Activated T-cell treated with anti-CD3 and anti-CD28 coated beads, Interleukin-2, amount 50 U/mL, for 1 hour (primary cell): ENCODE data around the gene C2orf92.

Experiments used
- DNase-seq: peaks from one replicate; pipeline ENCODE4 v3.0.0-alpha.2; 2020

Gene C2orf92

DNA sequence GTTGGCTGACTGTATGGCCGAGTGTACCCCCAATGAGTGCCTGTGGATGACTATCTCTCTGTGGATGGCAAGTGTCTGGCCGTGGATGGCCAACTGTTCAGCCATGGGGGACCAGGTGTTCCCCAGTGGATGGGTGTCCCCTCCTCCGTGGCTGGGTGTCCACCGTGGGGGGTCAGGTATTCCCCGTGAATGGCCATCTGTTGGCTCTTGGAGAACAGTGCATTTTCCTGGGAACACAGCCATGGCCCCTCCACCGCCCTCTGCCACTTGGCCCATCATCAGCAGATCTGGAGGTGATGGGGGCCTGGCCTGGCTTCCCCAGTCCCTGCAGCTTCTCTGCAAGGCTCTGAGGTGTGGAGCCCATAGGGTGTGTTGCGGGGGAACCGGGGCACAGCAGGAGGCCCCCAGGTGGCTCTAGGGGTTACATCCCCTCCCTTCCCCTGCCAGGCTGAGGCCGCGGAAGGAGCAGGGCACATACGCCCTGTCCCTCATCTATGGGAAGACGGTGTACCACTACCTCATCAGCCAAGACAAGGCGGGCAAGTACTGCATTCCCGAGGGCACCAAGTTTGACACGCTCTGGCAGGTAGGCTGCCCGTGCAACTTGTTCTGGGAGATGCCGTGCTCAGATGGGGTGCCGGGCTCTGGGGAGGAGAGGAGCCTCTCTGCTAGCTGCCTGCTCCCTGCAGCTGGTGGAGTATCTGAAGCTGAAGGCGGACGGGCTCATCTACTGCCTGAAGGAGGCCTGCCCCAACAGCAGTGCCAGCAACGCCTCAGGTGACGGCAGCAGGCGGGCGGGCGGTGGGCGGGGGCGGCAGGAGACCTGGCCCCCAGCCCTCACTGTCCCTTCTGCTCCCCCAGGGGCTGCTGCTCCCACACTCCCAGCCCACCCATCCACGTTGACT lies 63.2 kb downstream of the C2orf92 start:
- DNase-seq, result peak; percentile 10

DNA sequence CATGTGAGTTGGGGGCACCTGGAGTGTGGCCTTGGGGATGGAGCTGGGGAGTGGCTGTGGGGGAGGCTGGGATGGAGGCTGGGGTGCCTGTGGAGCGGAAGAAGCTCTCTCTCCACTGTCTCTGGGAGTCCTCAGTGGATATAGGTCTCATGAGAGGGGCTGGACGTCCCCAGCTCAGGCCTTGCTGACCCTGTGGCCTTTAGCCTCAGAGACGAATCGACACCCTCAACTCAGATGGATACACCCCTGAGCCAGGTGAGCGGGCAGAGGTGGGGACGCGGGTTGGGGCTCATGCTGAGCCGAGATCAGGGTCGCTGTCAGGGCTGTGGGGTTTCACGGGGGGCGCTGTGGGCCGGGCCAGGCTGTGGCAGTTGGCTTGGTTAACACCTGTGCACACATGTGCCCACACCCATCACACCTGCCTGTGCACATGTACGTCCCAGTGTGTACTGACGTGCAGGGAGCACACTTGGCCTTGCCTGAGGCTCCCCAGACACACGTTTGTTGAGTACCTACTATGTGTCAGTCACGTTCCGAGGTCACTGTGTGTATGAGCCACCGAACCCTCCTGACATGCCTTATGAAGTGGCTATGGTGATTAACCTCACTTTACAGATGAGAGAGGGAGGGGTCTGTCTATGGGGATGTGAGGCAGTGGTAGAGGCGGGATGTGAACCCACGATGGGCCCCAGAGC lies 64.0 kb downstream of the C2orf92 start:
- DNase-seq, result peak; percentile 16

DNA sequence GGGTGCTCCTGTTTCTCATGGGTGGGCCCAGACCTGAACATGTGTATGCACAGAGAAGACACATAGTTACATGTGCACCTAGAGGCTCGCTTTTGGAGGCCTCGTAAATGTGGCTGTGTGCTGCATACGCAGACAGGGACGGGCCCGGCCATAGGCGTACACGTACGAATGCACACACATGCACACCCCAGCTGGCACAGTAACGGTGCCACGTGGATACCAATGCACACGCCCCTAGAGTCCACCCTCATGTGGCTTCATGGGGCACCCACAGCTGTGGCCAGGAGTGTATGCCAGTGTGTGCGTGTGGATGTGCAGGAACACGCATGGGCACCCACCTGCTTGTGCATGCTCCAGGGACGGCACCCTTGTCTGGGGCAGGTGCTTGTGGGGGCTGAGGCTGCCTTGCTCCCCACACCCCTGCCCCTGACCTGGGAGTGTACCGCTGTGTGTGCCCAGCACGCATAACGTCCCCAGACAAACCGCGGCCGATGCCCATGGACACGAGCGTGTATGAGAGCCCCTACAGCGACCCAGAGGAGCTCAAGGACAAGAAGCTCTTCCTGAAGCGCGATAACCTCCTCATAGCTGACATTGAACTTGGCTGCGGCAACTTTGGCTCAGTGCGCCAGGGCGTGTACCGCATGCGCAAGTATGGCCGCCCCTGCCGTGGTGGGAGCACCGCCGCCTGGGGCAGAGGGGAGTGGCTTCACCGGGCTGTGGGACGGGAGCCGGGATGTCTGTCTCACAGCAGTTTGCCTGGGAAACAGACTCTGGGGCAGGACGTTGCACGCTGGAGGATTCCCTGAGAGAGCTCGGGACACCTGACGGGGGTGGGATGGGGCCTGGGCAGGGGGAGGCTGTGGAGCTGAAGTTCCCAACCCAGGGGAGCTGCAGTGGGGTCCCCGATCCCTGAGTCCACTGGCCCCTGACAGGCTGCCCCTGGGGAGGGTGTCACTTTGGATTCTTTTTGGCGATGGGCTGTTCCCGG lies 64.8 kb downstream of the C2orf92 start:
- peak; percentile 13 for DNase-seq

DNA sequence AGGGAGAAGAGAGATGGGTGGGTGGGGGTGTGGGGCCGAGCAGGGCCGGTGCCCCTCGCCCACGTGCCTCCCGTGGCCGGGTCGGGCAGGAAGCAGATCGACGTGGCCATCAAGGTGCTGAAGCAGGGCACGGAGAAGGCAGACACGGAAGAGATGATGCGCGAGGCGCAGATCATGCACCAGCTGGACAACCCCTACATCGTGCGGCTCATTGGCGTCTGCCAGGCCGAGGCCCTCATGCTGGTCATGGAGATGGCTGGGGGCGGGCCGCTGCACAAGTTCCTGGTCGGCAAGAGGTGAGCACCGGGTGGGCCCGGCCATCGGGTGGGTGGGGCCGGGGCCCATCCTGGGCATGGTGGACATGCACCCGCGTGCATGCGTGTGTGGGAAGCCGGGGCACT lies 65.6 kb downstream of the C2orf92 start:
- peak; percentile 13 for DNase-seq

DNA sequence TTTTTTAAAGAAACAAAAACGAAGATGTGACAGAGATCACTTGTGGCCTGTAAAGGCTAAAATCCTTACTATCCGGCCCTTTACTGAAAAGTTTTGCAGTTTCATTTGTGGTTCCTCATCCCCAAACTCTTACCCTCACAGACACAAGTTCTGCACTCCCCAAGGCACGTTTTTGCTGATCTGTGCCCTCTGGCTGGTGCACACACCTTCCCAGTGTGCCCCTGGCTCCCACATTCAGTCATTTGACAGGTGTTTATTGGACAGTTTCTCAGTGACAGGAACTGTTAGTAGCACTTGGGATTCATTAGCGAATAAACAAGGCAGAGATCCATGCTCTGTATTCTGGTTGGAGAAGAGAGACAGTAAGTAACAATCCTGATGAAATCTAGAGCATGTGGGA lies 66.7 kb downstream of the C2orf92 start:
- DNase-seq, result no peak

DNA sequence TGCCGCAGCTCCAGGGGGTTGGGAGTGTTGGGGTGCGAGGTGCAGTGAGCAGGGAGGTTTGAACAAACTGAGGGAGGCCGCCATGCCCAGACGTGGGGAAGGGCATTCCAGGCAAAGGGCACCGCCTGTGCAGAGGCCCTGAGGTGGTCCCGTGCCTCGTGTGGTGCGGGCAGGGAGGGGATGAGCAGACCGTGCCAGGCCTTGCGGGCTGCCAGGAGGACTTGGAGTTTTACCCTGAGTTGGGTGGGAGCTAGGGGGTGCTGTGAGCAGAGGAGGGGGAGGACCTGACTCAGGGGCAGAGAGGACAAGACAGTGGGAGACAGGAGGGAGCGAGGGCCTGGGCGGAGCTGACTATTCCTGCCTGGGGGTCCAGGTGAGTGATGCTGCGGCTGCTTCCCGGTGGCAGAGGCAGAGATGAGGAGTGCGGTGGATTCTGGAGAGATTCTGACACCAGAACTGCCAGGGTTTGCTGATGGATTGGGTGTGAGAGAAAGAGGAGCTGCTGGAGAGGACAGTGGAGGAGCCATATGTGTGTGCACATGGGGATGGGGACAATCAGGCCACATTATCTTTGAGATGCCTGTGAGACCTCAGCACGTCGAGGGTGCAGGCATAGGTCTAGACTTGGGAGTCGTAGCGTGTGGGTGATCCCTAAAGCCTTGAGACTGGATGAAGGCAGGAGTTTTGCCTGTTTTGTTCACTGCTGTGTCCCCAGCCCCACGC lies 67.3 kb downstream of the C2orf92 start:
- peak; percentile 13 for DNase-seq

DNA sequence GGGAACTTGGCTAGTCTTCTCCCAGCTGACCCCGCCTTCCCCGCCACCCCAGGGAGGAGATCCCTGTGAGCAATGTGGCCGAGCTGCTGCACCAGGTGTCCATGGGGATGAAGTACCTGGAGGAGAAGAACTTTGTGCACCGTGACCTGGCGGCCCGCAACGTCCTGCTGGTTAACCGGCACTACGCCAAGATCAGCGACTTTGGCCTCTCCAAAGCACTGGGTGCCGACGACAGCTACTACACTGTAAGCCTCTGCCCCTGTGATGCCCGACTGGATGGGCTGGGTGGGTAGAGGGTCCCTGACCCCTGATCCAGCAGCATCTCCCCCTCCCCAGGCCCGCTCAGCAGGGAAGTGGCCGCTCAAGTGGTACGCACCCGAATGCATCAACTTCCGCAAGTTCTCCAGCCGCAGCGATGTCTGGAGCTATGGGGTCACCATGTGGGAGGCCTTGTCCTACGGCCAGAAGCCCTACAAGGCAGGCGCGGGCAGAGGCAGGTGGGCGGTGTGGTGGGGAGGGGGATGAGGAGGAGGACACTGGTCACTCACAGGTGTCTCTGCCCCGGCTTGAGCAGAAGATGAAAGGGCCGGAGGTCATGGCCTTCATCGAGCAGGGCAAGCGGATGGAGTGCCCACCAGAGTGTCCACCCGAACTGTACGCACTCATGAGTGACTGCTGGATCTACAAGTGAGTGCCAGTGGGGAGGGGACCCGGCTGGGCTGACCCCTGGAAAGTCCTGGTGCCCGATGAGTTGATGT lies 68.1 kb downstream of the C2orf92 start:
- DNase-seq, result peak; percentile 10

DNA sequence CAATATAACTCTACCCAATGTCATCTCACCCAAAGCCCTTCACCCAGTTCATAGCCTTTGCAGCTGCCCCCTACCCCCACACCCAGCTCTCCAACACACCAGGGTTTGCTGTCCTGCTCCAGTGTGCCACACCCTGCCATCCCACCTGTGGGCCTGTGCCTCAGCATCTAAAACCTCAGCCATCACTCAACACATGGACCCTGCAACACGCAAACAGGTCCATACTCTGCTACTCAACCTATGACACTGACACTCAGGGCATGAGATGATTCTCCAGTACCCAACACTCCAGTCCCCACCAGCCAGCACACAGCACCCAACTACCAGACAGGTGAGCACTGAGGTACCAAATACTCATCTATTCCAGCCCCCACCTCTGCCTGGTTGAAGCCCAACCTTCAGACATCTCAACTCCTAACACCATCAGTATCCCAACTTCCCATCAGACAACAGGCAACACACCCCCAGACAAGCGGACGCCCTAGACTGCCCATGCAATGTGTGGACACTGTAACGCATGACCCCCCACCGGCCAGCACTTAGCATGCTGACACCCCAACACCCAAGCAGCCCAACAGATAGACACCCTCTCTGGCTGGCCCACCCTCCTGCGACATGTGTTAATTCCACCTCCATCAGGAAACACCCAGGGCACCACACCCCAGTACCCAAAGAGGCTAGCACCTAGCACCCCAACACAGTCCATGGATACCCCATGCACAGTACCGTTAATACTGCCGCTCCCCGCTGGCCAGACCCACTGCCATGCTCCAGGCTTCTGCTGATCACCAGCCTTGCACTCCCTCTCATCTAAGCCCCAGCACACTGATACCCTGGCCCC lies 68.9 kb downstream of the C2orf92 start:
- peak; percentile 15 for DNase-seq

DNA sequence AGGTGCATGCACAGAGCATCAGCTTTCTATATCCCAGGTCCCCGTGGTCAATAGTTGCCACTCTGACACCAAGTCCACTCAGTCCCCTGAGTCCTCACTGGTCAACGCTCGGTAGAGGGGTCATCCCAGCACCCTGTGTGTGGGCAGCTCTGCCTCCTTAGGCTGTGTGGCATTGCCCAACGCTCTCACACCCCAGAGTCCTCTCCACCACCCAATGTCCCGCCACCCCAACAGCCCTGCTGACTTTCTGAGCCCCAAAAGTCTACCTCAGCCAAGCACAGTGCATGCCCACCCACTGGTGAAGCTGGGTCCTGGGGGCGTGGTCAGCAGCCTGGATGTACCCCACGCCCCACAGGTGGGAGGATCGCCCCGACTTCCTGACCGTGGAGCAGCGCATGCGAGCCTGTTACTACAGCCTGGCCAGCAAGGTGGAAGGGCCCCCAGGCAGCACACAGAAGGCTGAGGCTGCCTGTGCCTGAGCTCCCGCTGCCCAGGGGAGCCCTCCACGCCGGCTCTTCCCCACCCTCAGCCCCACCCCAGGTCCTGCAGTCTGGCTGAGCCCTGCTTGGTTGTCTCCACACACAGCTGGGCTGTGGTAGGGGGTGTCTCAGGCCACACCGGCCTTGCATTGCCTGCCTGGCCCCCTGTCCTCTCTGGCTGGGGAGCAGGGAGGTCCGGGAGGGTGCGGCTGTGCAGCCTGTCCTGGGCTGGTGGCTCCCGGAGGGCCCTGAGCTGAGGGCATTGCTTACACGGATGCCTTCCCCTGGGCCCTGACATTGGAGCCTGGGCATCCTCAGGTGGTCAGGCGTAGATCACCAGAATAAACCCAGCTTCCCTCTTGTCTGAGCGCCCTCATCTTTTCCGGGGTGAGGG lies 69.7 kb downstream of the C2orf92 start:
- peak; percentile 16 for DNase-seq

DNA sequence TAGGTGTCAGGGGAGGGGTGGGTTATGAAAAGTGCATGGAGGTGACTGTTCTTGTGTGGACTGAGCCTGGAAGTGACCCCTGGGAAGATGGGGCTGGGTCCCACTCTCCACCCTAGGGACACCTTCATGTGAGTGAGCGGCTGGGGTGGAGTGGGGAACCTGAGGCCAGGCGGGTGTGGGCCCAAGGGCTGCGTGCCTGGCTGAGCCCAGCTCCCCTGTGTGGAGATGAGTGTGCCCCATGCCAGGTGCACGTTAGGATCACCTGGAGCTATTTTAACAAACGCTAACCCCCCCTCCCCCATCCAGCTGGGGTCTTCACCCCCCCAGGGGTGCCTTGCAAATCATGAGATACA lies 70.4 kb downstream of the C2orf92 start:
- peak; percentile 18 for DNase-seq

DNA sequence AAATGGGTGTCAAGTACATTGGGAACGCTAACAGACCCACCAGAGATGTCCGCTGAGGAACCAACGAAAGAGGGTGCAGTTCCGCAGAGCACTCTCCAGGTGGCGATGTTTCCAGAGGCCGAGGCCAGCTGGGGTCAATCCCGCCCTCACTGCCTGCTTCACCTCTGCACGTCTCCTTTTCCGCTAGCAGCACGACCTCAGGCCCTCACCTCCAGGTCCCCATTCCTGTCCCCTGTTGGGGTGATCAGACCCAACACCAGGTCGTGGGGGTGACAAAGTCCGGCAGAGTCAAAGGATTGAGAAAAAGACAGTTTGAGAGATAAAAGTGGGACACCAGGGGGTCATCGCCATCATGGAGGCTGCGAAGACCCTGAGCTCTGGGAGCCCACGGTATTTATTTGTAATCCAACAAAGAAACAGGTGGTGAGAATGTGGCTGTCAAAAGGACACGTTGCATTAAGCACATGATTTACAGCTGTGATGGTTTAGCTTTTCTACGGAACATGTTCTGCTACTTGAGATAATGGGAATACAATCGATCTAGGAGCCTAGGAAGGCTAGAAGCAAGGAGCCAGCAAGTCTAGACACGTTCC lies 71.2 kb downstream of the C2orf92 start:
- DNase-seq, result peak; percentile 53

DNA sequence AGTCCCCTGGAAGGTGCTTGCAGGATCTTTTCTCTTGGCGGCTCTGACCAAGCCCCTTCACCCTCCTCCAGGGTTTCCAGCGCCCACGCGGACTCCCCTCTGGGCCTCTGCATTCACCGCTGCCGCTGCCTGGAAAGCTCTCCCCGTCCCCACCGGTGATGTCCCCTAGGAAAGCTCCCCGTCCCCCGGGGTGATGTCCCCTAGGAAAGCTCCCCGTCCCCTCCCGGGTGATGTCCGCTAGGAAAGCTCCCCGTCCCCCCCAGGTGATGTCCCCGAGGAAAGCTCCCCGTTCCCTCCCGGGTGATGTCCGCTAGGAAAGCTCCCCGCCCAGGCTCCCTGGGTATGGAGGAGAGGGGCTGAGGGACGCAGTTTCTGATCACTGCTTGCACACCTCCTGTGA lies 71.7 kb downstream of the C2orf92 start:
- DNase-seq, result no peak

DNA sequence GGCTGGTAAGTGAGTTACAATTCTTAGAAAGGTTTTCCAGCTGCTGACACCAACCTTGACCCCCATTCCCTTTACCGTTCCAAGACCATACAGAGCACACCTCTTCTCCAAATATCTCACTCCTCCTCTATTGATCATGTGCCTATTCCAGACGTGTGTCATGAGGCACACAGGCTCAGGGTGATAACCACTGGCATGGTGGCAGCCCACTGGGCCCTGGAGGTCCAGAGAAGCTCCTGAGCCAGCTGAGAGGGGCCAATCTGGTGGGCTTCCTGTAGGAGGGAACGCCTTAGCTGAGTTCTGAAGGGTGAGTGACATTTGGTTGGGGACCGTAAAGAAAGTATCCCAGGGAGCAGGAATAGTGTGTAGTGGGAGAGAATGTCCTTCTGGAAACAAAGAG lies 72.2 kb downstream of the C2orf92 start:
- no peak for DNase-seq

DNA sequence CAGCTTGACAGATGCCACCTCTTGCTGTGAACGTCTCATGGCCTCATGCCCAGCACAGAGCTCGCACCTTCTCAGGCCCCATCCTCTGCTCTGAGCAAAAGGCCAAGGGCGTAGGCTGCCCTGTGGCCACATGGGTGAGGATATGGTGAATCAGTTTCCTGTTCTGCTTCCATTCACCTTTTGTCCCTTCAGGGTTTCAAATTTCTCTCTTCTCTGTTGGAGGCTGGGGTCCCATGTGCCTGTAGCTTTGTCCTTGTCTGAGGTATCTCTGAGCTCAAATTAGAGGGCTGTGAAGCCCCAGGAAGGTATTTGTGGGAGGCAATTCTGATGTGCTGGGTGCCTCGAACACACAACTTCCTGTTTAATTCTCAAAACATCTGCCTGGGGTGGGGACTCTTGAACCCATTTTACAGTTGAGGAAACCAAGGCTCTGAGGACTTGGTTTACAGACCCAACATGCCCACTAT lies 72.9 kb downstream of the C2orf92 start:
- no peak for DNase-seq

DNA sequence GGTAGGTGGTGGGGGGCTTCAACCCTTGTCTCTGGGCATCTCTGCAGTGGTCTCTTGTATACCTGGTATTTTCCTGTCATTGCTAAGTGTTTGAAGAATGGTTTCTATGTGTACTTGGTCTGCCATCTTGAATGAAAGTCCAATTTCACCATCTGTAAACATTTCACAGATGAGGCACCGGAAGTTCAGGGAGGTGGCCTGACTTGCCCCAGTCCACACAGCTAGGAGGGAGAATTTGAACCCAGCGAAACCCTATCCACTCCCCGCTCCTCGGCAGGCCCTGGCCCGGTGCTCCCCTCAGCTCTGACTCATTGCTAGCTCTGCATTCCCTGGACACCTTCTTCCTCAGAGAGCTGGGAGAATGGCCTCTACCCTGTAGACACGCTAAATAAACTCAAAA lies 74.4 kb downstream of the C2orf92 start:
- DNase-seq, result no peak

DNA sequence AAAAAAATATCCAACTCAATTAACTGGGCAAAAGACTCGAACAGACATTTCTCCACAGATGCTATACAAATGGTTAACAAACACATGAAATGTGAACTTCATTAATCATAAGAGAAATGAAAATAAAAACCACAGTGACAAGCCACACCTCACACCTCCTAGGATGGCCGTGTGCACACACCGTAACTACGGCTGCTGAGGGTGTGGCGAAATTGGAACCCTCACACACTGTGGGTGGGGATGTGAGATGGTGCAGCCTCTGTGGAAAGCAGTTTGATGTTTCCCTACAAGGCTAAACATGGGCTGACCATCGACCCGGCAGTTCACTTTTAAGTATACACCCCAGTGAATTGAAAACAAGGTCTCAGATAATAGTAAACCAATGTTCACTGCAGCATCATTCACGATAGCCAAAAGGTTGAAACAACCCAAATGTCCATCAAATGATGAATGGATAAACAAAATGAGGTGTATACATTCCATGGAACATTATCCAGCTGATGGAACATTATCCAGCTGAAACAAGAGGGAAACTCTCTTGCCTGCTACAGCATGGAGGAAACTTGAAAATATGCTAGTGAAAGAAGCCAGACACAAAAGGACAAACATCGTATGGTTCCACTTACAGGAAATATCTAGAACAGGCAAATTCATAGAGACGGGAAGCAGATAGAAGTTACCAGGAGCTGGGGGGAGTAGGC lies 76.1 kb downstream of the C2orf92 start:
- peak; percentile 43 for DNase-seq

DNA sequence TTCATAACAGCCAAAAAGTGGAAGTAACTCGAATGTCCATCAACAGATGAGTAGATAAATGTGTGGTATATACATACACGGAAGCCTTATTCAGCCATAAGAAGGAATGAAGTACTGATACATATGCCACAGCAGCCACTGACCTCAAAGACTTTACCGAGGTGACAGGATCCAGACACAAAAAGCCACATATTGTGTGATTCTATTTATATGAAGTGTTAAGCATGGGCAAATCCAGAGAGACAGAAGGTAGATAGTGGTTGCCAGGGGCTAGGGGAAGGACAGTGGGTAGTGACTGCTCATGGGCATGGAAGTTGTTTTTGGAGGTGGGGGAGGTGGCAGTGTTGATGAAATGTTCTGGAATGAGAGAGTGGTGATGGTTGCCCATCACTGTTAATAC lies 77.8 kb downstream of the C2orf92 start:
- no peak for DNase-seq

DNA sequence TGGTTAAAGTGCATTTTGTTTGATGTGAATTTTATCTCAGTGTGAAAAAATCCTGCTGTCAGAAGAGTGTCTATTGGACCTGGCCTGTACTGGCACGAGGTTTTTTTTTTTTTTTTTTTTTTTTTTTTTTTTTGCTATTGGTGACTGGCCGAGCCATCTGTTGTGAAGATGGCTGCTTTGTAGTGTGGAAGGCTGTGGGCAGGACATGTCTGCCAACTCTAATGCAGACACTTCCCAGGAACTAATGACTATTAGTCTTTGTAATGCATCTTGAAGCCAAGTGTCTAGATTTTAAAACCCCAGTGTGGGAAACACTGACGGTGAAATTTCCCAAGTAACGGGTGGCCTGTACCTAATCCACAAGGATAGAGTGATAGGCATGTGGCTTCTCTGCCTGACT lies 78.2 kb downstream of the C2orf92 start:
- DNase-seq, result no peak
